Left cardiac atrium (tissue), 4 donors: Measurements from ENCODE around the gene EIF4B. TPM values are rescaled to one million over a fixed set of nuclear protein-coding genes. Genes with fewer than 3 reads are reported as not detected.

ENCODE experiments used
- ATAC-seq, 2 donors: fragments of 200-7000 bp; cut with Tn5 transposase; one replicate each; pipeline ENCODE4 v1.9.1; 2020; ENCODE audit warnings: mild to moderate bottlenecking in 2 of 2, moderate library complexity in 2 of 2
- DNase-seq: peaks from one replicate; pipeline ENCODE4 v3.0.0-alpha.2; 2020
- intact Hi-C, 2 donors: fragments of 100-400 bp; cut with DNase I; formaldehyde crosslinking; loops; one replicate each; pipeline versions ENCODE4 v1.14.1 to v1.15.1; 2022 to 2023
- microRNA-seq, 2 donors: library from miRNA; unstranded; fragments of <30 nt; microRNA quantifications; one replicate each; pipeline ENCODE4 v1.2.0, GENCODE V29; 2020
- total RNA-seq, 2 donors: library from RNA; stranded (reverse); fragmentation: NEBNext Ultra II Directional; extraction: Animal tissue kit (Norgen Biotek cat#: 25700); gene quantifications; one replicate each; pipeline ENCODE4 v1.2.1, GENCODE V29; 2021
- donor health status: DM: no; HTN: yes; CAD: no.
- donor health status: DM: no; HTN: yes; CAD: no; lungs with severe emphysema.
- donor health status: DM: yes; HTN: yes; CAD: no.
- donor health status: Dilated cardiomyopathy.

EIF4B gene
- total RNA-seq, 2 donors from 2014 or later: 332 to 341 TPM

DNA sequence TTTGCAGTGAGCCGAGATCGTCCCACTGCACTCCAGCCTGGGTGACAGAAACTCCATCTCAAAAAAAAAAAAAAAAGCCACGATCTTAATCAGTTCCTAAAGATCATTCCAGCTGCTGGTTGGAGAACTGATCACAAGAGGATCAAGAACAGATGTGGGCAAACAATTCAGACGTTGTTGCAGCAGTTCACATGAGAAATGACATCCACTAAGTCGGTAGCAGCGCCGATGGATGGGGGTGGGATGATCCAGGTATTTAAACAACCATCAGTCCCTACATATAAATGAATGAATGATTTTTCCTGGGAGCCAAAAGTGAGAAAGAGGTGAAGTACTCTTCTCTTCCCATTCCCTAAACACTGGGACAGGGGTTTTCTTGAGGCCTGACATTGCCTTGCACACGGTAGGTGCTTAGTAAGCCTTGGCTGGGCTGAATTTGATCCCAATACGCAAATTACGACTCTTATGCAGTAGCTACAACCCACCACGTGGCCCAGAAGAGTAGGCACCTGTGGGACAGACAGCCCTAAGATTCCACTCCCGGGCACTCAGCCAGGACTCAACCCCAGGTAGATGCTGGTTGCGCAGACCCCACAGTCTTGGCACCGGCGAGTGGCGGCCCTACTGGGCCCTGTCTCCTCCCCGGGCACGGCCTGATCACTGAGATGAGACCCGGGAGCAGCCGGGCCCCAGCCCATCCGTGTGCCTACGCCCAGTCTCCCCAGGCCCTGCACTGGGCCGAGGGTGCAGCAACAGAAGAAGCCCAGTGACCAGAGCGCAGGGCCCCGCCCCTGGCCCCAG is 72.4 kb downstream of the EIF4B start:
- intact Hi-C loops: no loop called here
- ATAC-seq (peak in 1 of 2 donors; percentile 3), DNase-seq (no peak)

DNA sequence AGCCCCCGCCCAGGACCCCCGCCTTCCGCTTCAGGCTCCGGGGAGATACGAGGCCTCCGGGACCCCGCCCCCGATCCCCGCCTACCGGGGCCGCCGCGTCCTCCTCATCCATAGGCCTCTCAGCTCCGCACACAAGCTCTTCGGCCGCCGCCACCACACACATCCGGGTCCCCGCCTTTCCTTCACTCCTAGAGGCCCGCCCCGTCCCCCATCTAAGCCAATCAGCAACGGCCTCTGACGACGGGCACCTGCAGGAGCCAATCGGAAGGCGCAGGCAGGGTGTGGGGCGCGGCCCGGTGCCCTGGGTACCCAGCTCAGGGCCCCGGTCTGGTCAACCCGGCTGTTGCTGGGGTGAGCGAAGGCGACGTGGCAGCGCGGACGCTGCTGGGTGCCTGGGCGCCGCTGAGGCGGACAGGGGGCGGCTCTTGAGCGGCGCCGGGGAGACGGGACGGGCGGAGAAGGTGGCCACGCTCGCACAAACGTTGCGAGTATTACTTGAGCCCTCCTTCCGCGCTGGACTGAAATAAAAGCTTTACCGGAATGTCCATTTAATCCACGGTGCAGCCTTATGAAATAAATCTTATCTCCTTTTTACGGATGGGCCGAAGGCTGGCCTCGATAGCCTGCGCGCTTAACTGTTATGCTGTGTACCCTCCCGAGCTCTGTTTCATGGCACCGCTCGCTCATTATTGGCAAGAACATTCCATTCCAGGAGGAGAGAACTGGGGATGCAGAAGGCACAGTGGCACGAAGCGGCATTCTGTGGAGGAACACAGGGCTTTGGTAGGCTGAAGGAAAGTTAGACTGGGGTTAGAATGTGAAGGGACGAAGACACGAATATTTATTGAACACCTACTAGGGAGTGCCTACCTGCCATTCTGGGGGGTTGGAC is 73.2 kb downstream of the EIF4B start, which contains the start of gene SPRYD3:
TSS of gene SPRYD3 (minus strand) at position 165 of the 892 bp plus-strand sequence. CDS start at position 108, 57 bp downstream.
- DNase-seq (peak; percentile 98), ATAC-seq (peak; percentile 99)
- intact Hi-C loops: no loop called here

DNA sequence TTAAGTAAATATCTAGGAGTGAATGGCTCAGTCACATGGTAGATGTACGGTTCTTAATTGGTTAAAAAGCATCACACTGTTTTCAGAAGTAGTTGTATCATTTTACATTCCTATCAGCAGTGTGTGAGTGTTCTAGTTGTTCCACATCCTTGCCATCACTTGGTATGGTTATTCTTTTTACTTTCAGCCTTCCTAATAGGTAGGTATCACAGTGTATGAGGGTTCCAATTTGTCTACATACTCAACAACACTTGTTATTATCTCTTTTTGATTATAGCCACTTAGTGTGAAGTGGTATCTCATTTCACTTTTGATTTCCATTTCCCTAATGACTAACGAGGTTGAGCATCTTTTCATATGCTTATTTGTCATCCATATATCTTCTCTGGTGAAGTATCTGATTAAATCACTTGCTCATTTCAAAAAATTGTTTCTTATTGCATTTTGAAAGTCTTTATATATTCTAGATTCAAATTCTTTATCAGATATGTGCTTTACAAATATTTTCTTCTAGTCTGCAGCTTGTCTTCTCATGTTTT is 76.5 kb downstream of the EIF4B start:
- intact Hi-C loops: no loop called here
- no peak for ATAC-seq
- DNase-seq: no peak

DNA sequence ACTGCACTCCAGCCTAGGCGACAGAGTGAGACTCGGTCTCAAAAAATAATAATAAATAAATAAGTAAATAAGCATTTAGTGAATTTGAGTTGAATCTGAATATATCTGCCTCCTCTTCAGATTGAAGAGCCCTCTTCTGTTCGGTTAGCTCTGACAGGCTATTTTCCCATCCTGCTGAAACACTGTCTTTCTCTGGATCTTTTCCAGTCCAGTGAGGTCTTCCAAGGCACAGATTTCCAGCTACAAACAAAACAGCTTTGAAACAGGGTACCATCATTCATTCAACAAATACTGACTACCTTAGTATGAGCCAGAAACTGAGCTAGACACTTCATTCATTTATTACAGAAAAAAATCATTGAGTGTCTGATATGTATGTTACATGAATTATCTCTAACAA is 80.1 kb downstream of the EIF4B start:
- ATAC-seq: no peak
- intact Hi-C loops: no loop called here
- DNase-seq: no peak

DNA sequence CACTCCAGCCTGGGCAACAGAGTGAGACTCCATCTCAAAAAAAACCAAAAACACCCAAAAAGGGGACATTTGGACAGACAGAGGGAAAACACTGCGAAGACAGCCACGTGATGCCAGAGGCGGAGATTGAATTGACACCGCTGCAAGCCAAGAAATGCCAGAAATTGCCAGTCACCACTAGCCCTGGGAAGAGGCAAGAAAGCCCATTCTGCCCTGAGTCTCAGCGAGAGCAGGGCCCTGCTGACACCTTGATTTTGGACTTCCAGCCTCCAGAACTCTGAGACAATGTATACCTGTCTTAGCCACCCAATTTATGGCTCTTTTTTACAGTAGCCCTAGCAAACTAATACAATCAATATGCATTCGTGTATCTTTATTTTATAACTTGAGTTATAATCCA is 83.8 kb downstream of the EIF4B start:
- intact Hi-C loops: no loop called here
- ATAC-seq (no peak), DNase-seq (no peak)

DNA sequence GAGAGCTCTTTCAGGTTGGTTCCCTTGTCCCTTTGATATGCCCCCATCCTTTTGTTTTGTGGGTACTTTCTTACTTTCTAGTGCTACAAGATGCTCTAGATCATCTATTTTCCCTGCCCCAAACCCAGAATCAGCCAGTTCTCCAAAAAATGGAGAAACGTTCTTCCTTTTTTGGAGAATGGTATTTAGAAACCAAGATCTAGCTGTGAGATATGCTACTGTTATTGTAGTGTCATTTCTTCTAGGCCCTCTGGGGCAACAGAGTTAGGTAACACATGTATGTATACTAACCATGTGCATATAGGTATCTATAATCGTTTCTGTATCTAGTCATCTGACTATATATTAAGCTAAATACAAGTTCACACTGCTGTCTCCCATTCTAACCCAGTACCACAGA is 84.3 kb downstream of the EIF4B start:
- DNase-seq (no peak), ATAC-seq (no peak)
- intact Hi-C loops: no loop called here

DNA sequence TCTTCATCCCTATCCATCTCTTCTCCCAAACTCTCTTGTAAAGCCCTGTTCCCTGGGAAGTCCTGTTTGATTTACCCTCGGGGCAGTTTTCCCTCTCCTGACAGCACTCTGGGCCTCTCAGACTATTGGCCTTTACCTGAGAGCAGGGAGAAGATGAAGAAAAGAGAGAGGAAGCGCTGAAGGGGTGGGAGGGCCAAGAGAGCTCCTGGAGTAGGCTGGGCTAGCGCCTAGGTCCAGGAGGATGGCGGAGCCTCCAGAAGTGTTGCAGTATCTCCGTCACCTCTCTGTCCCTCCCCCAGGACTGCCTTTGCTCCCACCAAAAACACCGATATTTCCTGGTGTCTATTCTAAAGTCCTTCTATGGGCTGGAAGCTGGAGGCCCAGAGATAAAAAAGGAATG is 85.5 kb downstream of the EIF4B start:
- intact Hi-C loops: no loop called here
- no peak for DNase-seq
- ATAC-seq: no peak

Small RNAs within 50 kb of the gene (microRNA-seq; reads per million reads assigned to microRNA genes)
- 0.40 to 0.54 reads per million in 2 donors for gene MIR6757

Other genes starting within 250 kb of the EIF4B start
- not detected for gene KRT76, start 229.1 kb upstream of the EIF4B start, total RNA-seq
- not detected for gene KRT3, start 210.3 kb upstream of the EIF4B start, total RNA-seq
- not detected for gene KRT4, start 192.3 kb upstream of the EIF4B start, total RNA-seq
- gene KRT79, start 172.1 kb upstream of the EIF4B start, total RNA-seq: under 1 TPM; 0.16 to 0.77 TPM
- not detected for gene KRT78, start 157.5 kb upstream of the EIF4B start, total RNA-seq
- 100 to 1,000 TPM; 194 to 233 TPM for gene KRT8, start 101.4 kb upstream of the EIF4B start, total RNA-seq
- 10 to 100 TPM; 37.0 to 53.3 TPM for gene KRT18, start 57.3 kb upstream of the EIF4B start, total RNA-seq
- 100 to 1,000 TPM; 108 to 122 TPM for gene TNS2, start 43.6 kb downstream of the EIF4B start, total RNA-seq
- gene SPRYD3, start 72.9 kb downstream of the EIF4B start, total RNA-seq: 10 to 100 TPM; 34.3 to 51.3 TPM
- gene IGFBP6, start 91.2 kb downstream of the EIF4B start, total RNA-seq: 100 to 1,000 TPM; 134 to 139 TPM
- not detected for gene SOAT2, start 97.0 kb downstream of the EIF4B start, total RNA-seq
- gene ZNF740, start 174.3 kb downstream of the EIF4B start, total RNA-seq: 10 to 100 TPM; 19.0 to 20.0 TPM
- gene CSAD, start 174.5 kb downstream of the EIF4B start, total RNA-seq: 10 to 100 TPM; 16.8 to 19.7 TPM
- gene ITGB7, start 200.8 kb downstream of the EIF4B start, total RNA-seq: 1 to 10 TPM in 1 of 2 donors, under 1 TPM in 1; 0.81 to 2.1 TPM
- 10 to 100 TPM; 13.5 to 24.1 TPM for gene RARG, start 225.8 kb downstream of the EIF4B start, total RNA-seq